ENCODE data around the gene SNX5. TPM values are rescaled to one million over a fixed set of nuclear protein-coding genes. Genes with fewer than 3 reads are reported as not detected.

The SNX5 gene
- polyA plus RNA-seq, 1 donor (not counting 4 experiments of a cell fraction or from before 2014, with no cell fraction given), result 187 TPM

DNA sequence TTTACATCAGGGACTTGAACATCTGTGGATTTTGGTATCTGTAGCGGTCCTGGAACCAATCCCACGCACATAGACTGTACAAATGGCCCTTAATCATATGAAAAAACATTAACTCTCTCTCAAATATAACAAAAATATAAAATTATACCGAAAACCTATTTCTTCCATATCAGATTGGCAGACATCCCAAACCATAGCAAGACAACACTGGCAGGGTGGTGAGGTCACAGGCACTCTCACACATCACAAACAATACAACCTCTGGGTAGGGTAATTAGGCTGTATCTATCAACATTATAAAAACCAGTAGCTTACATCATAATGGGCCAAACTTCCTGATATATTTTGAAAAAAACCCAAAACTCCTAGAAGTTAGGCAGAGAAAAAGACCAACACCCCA is 48.2 kb upstream of the SNX5 start:
- Histone ChIP-seq H3K27me3 (ENCODE audit: control insufficient read depth, extremely low read depth, insufficient read depth, low read length) (no peaks in the 10 kb centered on the region), H3K9me3 (ENCODE audit: control insufficient read depth, low read depth, low read length) (no peaks in the 10 kb centered on the region), H3K36me3 (ENCODE audit: control insufficient read depth in 2 of 2, extremely low read depth in 1 of 2, insufficient read depth in 2 of 2, low read length in 2 of 2) (peaks cover 4 to 5% of the 10 kb centered on the region in 2 experiments), H4K20me1 (ENCODE audit: control insufficient read depth, extremely low read depth, insufficient read depth, low read length) (no peaks in the 10 kb centered on the region), H3K4me3 (ENCODE audit: control insufficient read depth in 2 of 3, extremely low read depth in 1 of 3, insufficient read depth in 2 of 3, low read depth in 1 of 3, low read length in 3 of 3) (no peak overlapping the region), H3K9me1 (ENCODE audit: control insufficient read depth, extremely low read depth, insufficient read depth, low read length) (no peaks in the 10 kb centered on the region), H3K9ac (ENCODE audit: control insufficient read depth, extremely low read depth, insufficient read depth, low read length) (no peak overlapping the region), H3K4me1 (ENCODE audit: control insufficient read depth, extremely low read depth, insufficient read depth, low read length) (no peaks in the 10 kb centered on the region), H2AFZ (ENCODE audit: control insufficient read depth, low read length) (no peak overlapping the region), H3K27ac (ENCODE audit: control insufficient read depth, insufficient read depth, low read length) (no peak overlapping the region), H3K79me2 (ENCODE audit: control insufficient read depth, insufficient read depth, low read length) (no peaks in the 10 kb centered on the region), H3K4me2 (ENCODE audit: control insufficient read depth, extremely low read depth, insufficient read depth, low read depth, low read length) (no peak overlapping the region)
- no peak for FAIRE-seq
- dilution Hi-C loops (cut with MboI; ENCODE audit: extremely low pct_ligation_motif_present, low sequenced_read_pairs), result no loop called here
- no peak for DNase-seq (ENCODE audit: low read depth, low spot score)
- TF ChIP-seq, protein P1, sequence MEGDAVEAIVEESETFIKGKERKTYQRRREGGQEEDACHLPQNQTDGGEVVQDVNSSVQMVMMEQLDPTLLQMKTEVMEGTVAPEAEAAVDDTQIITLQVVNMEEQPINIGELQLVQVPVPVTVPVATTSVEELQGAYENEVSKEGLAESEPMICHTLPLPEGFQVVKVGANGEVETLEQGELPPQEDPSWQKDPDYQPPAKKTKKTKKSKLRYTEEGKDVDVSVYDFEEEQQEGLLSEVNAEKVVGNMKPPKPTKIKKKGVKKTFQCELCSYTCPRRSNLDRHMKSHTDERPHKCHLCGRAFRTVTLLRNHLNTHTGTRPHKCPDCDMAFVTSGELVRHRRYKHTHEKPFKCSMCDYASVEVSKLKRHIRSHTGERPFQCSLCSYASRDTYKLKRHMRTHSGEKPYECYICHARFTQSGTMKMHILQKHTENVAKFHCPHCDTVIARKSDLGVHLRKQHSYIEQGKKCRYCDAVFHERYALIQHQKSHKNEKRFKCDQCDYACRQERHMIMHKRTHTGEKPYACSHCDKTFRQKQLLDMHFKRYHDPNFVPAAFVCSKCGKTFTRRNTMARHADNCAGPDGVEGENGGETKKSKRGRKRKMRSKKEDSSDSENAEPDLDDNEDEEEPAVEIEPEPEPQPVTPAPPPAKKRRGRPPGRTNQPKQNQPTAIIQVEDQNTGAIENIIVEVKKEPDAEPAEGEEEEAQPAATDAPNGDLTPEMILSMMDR (optimal IDR thresholded peaks at IDR 0.05 in 1 of 3, IDR thresholded peaks at IDR 0.05 in 1 of 3, conservative IDR thresholded peaks at IDR 0.05 in 1 of 3; ENCODE audit: extremely low read depth in 1 of 3, insufficient read depth in 2 of 3, low read length in 3 of 3), result no peak
- TF ChIP-seq EZH2 (IDR thresholded peaks at IDR 0.05; ENCODE audit: low read length), result no peak

DNA sequence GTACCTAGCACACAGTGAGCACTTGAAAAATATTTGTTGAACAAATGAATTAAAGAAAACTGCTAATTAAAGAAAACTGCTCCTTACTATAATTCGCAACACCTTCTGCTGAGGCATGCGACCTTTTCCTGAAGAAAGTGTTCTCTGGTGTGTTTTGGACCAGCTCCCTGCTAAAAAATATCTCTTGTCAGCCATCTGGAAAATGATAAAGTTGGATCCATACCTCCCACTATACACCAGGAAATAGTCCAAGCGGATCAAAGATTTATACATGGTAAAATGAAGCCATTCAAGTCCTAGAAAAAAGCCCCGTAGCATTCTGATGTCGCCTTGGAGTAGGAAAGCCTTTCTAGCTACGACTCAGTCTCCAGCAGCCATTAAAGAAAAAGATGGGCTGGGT is 45.8 kb upstream of the SNX5 start:
- Histone ChIP-seq H3K27me3 (ENCODE audit: control insufficient read depth, extremely low read depth, insufficient read depth, low read length) (no peaks in the 10 kb centered on the region), H3K79me2 (ENCODE audit: control insufficient read depth, insufficient read depth, low read length) (no peaks in the 10 kb centered on the region), H2AFZ (ENCODE audit: control insufficient read depth, low read length) (no peak overlapping the region), H3K4me1 (ENCODE audit: control insufficient read depth, extremely low read depth, insufficient read depth, low read length) (no peaks in the 10 kb centered on the region), H3K27ac (ENCODE audit: control insufficient read depth, insufficient read depth, low read length) (no peak overlapping the region), H3K9me1 (ENCODE audit: control insufficient read depth, extremely low read depth, insufficient read depth, low read length) (no peaks in the 10 kb centered on the region), H3K36me3 (ENCODE audit: control insufficient read depth in 2 of 2, extremely low read depth in 1 of 2, insufficient read depth in 2 of 2, low read length in 2 of 2) (no peaks in the 10 kb centered on the region), H3K9ac (ENCODE audit: control insufficient read depth, extremely low read depth, insufficient read depth, low read length) (no peak overlapping the region), H3K4me2 (ENCODE audit: control insufficient read depth, extremely low read depth, insufficient read depth, low read depth, low read length) (no peak overlapping the region), H3K4me3 (ENCODE audit: control insufficient read depth in 2 of 3, extremely low read depth in 1 of 3, insufficient read depth in 2 of 3, low read depth in 1 of 3, low read length in 3 of 3) (no peak overlapping the region), H4K20me1 (ENCODE audit: control insufficient read depth, extremely low read depth, insufficient read depth, low read length) (no peaks in the 10 kb centered on the region), H3K9me3 (ENCODE audit: control insufficient read depth, low read depth, low read length) (no peaks in the 10 kb centered on the region)
- FAIRE-seq, result no peak
- dilution Hi-C loops (cut with MboI; ENCODE audit: extremely low pct_ligation_motif_present, low sequenced_read_pairs), result no loop called here
- DNase-seq (ENCODE audit: low read depth, low spot score), result no peak
- TF ChIP-seq, protein P1 (optimal IDR thresholded peaks at IDR 0.05 in 1 of 3, IDR thresholded peaks at IDR 0.05 in 1 of 3, conservative IDR thresholded peaks at IDR 0.05 in 1 of 3; ENCODE audit: extremely low read depth in 1 of 3, insufficient read depth in 2 of 3, low read length in 3 of 3), result no peak
- no peak for TF ChIP-seq EZH2 (IDR thresholded peaks at IDR 0.05; ENCODE audit: low read length)

Data from keratinocyte (primary cell).